CD4-positive, CD25-positive, alpha-beta regulatory T cell (primary cell): Measurements from ENCODE around the gene CAMK2D. TPM values are rescaled to one million over a fixed set of nuclear protein-coding genes. Genes with fewer than 3 reads are reported as not detected.
"Not testable (repeated sequence)": the region's sequence is repeated elsewhere in the genome, so short reads cannot be mapped to it uniquely, and the experiment has no call there.

Source experiments
- ATAC-seq, 2 donors: fragments of 150-1000 bp; cut with Tn5 transposase; one replicate each; pipeline ENCODE4 v1.10.0; 2021; ENCODE audit warnings: low read depth in 2 of 2, moderate number of reproducible peaks in 2 of 2, moderate library complexity in 1 of 2
- DNase-seq, 3 donors: peaks; one replicate each; pipeline versions ENCODE4 v3.0.0 to v3.0.0-alpha.2; 2012 to 2022; ENCODE audit warnings: mixed read lengths in 1 of 3
- H3K27ac ChIP-seq: one replicate; pipeline ENCODE4 v1.7.0; 2013; ENCODE audit warnings: mild to moderate bottlenecking, low read length; ENCODE audit not compliant: insufficient read depth, poor library complexity, severe bottlenecking
- H3K27me3 ChIP-seq: one replicate; pipeline ENCODE4 v1.7.0; 2013; ENCODE audit warnings: low read length; ENCODE audit not compliant: control insufficient read depth, insufficient read depth
- H3K36me3 ChIP-seq: one replicate; pipeline ENCODE4 v1.7.0; 2013; ENCODE audit warnings: mild to moderate bottlenecking, low read length, moderate library complexity; ENCODE audit not compliant: control insufficient read depth, insufficient read depth
- H3K4me1 ChIP-seq: 2 replicates; pipeline ENCODE4 v1.7.0; 2013; ENCODE audit warnings: mild to moderate bottlenecking, low read length; ENCODE audit not compliant: insufficient read depth, control insufficient read depth, poor library complexity, severe bottlenecking
- H3K4me3 ChIP-seq: one replicate; pipeline ENCODE4 v1.7.0; 2013; ENCODE audit warnings: low read depth, mild to moderate bottlenecking, low read length, moderate library complexity
- H3K9me3 ChIP-seq, 2 experiments: 1 replicate in 1 of 2; 2 replicates in 1 of 2; pipeline ENCODE4 v1.7.0; 2013; ENCODE audit warnings: low read length in 2 of 2, mild to moderate bottlenecking in 1 of 2, moderate library complexity in 1 of 2; ENCODE audit not compliant: control insufficient read depth in 2 of 2
- H3K27ac Mint-ChIP-seq, 3 donors: one replicate each; pipeline ENCODE4 v1.8.0; 2020 to 2022; ENCODE audit warnings: mild to moderate bottlenecking in 3 of 3, mixed read lengths in 3 of 3, moderate library complexity in 2 of 3
- H3K27me3 Mint-ChIP-seq: one replicate; pipeline ENCODE4 v1.8.0; 2022; ENCODE audit warnings: mild to moderate bottlenecking, mixed read lengths
- H3K36me3 Mint-ChIP-seq: one replicate; pipeline ENCODE4 v1.8.0; 2020; ENCODE audit warnings: mixed read lengths
- H3K4me1 Mint-ChIP-seq, 4 donors: one replicate each; pipeline ENCODE4 v1.8.0; 2020 to 2022; ENCODE audit warnings: mixed read lengths in 4 of 4, mild to moderate bottlenecking in 1 of 4
- H3K4me3 Mint-ChIP-seq, 4 donors: one replicate each; pipeline ENCODE4 v1.8.0; 2020 to 2022; ENCODE audit warnings: mild to moderate bottlenecking in 4 of 4, mixed read lengths in 4 of 4, moderate library complexity in 3 of 4
- H3K9me3 Mint-ChIP-seq, 7 donors: one replicate each; pipeline ENCODE4 v1.8.0; 2020 to 2022; ENCODE audit warnings: mixed read lengths in 7 of 7, mild to moderate bottlenecking in 3 of 7, moderate library complexity in 2 of 7
- polyA plus RNA-seq, 4 donors: library from polyadenylated mRNA; unstranded; fragments of 300-500 nt; fragmentation: Illumina TruSeq; gene quantifications; one replicate each; pipeline ENCODE4 v1.2.3, GENCODE V29; 2021
- total RNA-seq: library from RNA; stranded (reverse); gene quantifications from one replicate; pipeline ENCODE4 v1.2.3, GENCODE V29; 2022

CAMK2D gene
- total and polyA plus RNA-seq, 5 donors from 2014 or later = 24.5 to 42.7 (median 26.2) TPM

- peaks cover 36% of the 10 kb centered on the region for H3K27me3 Mint-ChIP-seq
- Histone ChIP-seq H3K4me1 (no peaks in the 10 kb centered on the region), H3K27ac (no peak overlapping the region), H3K36me3 (no peaks in the 10 kb centered on the region), H3K4me3 (no peak overlapping the region), H3K27me3 (no peaks in the 10 kb centered on the region), H3K9me3 (no peaks in the 10 kb centered on the region)
- DNase-seq = no peak
- H3K36me3 Mint-ChIP-seq = no peaks in the 10 kb centered on the region
- H3K27ac Mint-ChIP-seq = no peak overlapping the region
- H3K9me3 Mint-ChIP-seq = peaks cover 0 to 2% (median 0%) of the 10 kb centered on the region in 7 donors
- H3K4me1 Mint-ChIP-seq = peaks cover 0 to 9% (median 5%) of the 10 kb centered on the region in 4 donors
- ATAC-seq = no peak
- no peak overlapping the region for H3K4me3 Mint-ChIP-seq
Observed at GRCh38 chr4:113773756-113774155, 12.2 kb upstream of the CAMK2D start.

GRCh38 chr4:113773014-113773413 lies 11.5 kb upstream of the CAMK2D start:
- H3K27me3 ChIP-seq = no peaks in the 10 kb centered on the region
- no peaks in the 10 kb centered on the region for H3K36me3 ChIP-seq
- no peak overlapping the region for H3K27ac ChIP-seq
- no peak overlapping the region for H3K4me3 ChIP-seq
- H3K27me3 Mint-ChIP-seq = peaks cover 30% of the 10 kb centered on the region
- H3K36me3 Mint-ChIP-seq = no peaks in the 10 kb centered on the region
- H3K4me1 Mint-ChIP-seq = peaks cover 0 to 9% (median 5%) of the 10 kb centered on the region in 4 donors
- peak overlapping the region in 2 of 4 donors; percentile 52 to 81 for H3K4me3 Mint-ChIP-seq
- H3K27ac Mint-ChIP-seq = peak overlapping the region in 1 of 3 donors; percentile 74
- DNase-seq (no peak), ATAC-seq (no peak)
- H3K9me3 ChIP-seq = no peaks in the 10 kb centered on the region
- no peaks in the 10 kb centered on the region for H3K4me1 ChIP-seq
- H3K9me3 Mint-ChIP-seq = peaks cover 0 to 2% (median 0%) of the 10 kb centered on the region in 7 donors

GRCh38 chr4:113772319-113772718 lies 10.8 kb upstream of the CAMK2D start:
- Mint-ChIP-seq H3K36me3 (no peaks in the 10 kb centered on the region), H3K27ac (no peak overlapping the region), H3K9me3 (peaks cover 0 to 2% (median 0%) of the 10 kb centered on the region in 7 donors), H3K4me1 (peaks cover 0 to 9% (median 5%) of the 10 kb centered on the region in 4 donors), H3K4me3 (no peak overlapping the region), H3K27me3 (peaks cover 30% of the 10 kb centered on the region)
- Histone ChIP-seq H3K27me3 (no peaks in the 10 kb centered on the region), H3K27ac (no peak overlapping the region), H3K36me3 (no peaks in the 10 kb centered on the region), H3K4me3 (no peak overlapping the region), H3K9me3 (no peaks in the 10 kb centered on the region), H3K4me1 (no peaks in the 10 kb centered on the region)
- ATAC-seq (no peak), DNase-seq (no peak)

GRCh38 chr4:113769744-113770143 lies 8.2 kb upstream of the CAMK2D start:
- Mint-ChIP-seq H3K27ac (no peak overlapping the region), H3K9me3 (peaks cover 0 to 2% (median 0%) of the 10 kb centered on the region in 7 donors), H3K4me1 (peaks cover 5 to 9% (median 5%) of the 10 kb centered on the region in 4 donors), H3K36me3 (no peaks in the 10 kb centered on the region), H3K4me3 (no peak overlapping the region), H3K27me3 (peaks cover 11% of the 10 kb centered on the region)
- Histone ChIP-seq H3K4me1 (no peaks in the 10 kb centered on the region), H3K36me3 (no peaks in the 10 kb centered on the region), H3K4me3 (no peak overlapping the region), H3K27ac (no peak overlapping the region), H3K9me3 (no peaks in the 10 kb centered on the region), H3K27me3 (no peaks in the 10 kb centered on the region)
- no peak for DNase-seq
- ATAC-seq = no peak

GRCh38 chr4:113768952-113769351 lies 7.4 kb upstream of the CAMK2D start:
- H3K9me3 ChIP-seq = no peaks in the 10 kb centered on the region
- Mint-ChIP-seq H3K27me3 (peaks cover 6% of the 10 kb centered on the region), H3K4me1 (peaks cover 5 to 9% (median 5%) of the 10 kb centered on the region in 4 donors), H3K36me3 (no peaks in the 10 kb centered on the region), H3K9me3 (peaks cover 0 to 2% (median 0%) of the 10 kb centered on the region in 7 donors), H3K27ac (no peak overlapping the region), H3K4me3 (no peak overlapping the region)
- DNase-seq (no peak), ATAC-seq (no peak)
- no peak overlapping the region for H3K27ac ChIP-seq
- H3K36me3 ChIP-seq = no peaks in the 10 kb centered on the region
- H3K4me3 ChIP-seq = no peak overlapping the region
- H3K4me1 ChIP-seq = no peaks in the 10 kb centered on the region
- no peaks in the 10 kb centered on the region for H3K27me3 ChIP-seq

GRCh38 chr4:113766882-113767281 lies 5.3 kb upstream of the CAMK2D start:
- Histone ChIP-seq H3K36me3 (no peaks in the 10 kb centered on the region), H3K4me1 (peaks cover 10% of the 10 kb centered on the region), H3K27ac (no peak overlapping the region), H3K4me3 (no peak overlapping the region), H3K27me3 (no peaks in the 10 kb centered on the region), H3K9me3 (no peaks in the 10 kb centered on the region)
- ATAC-seq (no peak), DNase-seq (no peak)
- no peak overlapping the region for H3K27ac Mint-ChIP-seq
- H3K4me3 Mint-ChIP-seq = peak overlapping the region in 2 of 4 donors; percentile 39 to 47
- H3K9me3 Mint-ChIP-seq = peaks cover 0 to 2% (median 0%) of the 10 kb centered on the region in 7 donors
- no peaks in the 10 kb centered on the region for H3K36me3 Mint-ChIP-seq
- peaks cover 0 to 12% (median 8%) of the 10 kb centered on the region in 4 donors for H3K4me1 Mint-ChIP-seq
- H3K27me3 Mint-ChIP-seq = no peaks in the 10 kb centered on the region

- ATAC-seq (no peak), DNase-seq (no peak)
- Mint-ChIP-seq H3K4me3 (no peak overlapping the region), H3K27ac (no peak overlapping the region), H3K4me1 (peaks cover 0 to 15% (median 6%) of the 10 kb centered on the region in 4 donors), H3K36me3 (no peaks in the 10 kb centered on the region), H3K27me3 (no peaks in the 10 kb centered on the region), H3K9me3 (peaks cover 0 to under 1% (median 0%) of the 10 kb centered on the region in 7 donors)
- H3K27me3 ChIP-seq = no peaks in the 10 kb centered on the region
- no peak overlapping the region for H3K4me3 ChIP-seq
- H3K4me1 ChIP-seq = peaks cover 11% of the 10 kb centered on the region
- no peaks in the 10 kb centered on the region for H3K36me3 ChIP-seq
- no peak overlapping the region for H3K27ac ChIP-seq
- H3K9me3 ChIP-seq = no peaks in the 10 kb centered on the region
Observed at GRCh38 chr4:113764720-113765264, 3.3 kb upstream of the CAMK2D start.

- H3K4me1 Mint-ChIP-seq = peaks cover 3 to 20% (median 6%) of the 10 kb centered on the region in 4 donors
- not testable (repeated sequence) for DNase-seq, H3K9me3 Mint-ChIP-seq, H3K4me3 Mint-ChIP-seq, H3K36me3 ChIP-seq, H3K27me3 Mint-ChIP-seq, H3K36me3 Mint-ChIP-seq, ATAC-seq, H3K27me3 ChIP-seq, H3K9me3 ChIP-seq, H3K4me3 ChIP-seq
- Histone ChIP-seq H3K4me1 (peaks cover 18% of the 10 kb centered on the region), H3K27ac (peak overlapping the region; percentile 98)
- H3K27ac Mint-ChIP-seq = peak overlapping the region in 1 of 3 donors; percentile 11
Observed at GRCh38 chr4:113763923-113764322, 2.4 kb upstream of the CAMK2D start.
